ENCODE data around the gene RAB3IL1. TPM values are rescaled to one million over a fixed set of nuclear protein-coding genes. Genes with fewer than 3 reads are reported as not detected.

Gene RAB3IL1
- total and polyA plus RNA-seq, 9 of the 15 experiments (the other 6 are each of a cell fraction or from before 2014, with no cell fraction given) = 0.15 to 42.6 (median 15.5) TPM

GRCh38 chr11:61962213-61963015, 45.0 kb upstream of the RAB3IL1 start (continued):
- TF ChIP-seq ZNF592 (IDR thresholded peaks at IDR 0.05) (no peak), ZNF699 (CRISPR knock-in tag; IDR thresholded peaks at IDR 0.05; ENCODE audit: insufficient replicate concordance) (no peak), MGA (IDR thresholded peaks at IDR 0.05) (no peak), TSHZ1 (CRISPR knock-in tag; IDR thresholded peaks at IDR 0.05) (no peak), DACH1 (IDR thresholded peaks at IDR 0.05; ENCODE audit: partially characterized antibody) (no peak), FOSL1 (tag; conservative IDR thresholded peaks at IDR 0.05) (no peak)

All from K562 (cell line).